Hepatocyte (in vitro differentiated cells): ENCODE measurements around the gene EHBP1.

Experiments used
- CTCF ChIP-seq: fragments of 200-600 bp; sonication (generic); IDR thresholded peaks from 2 replicates; pipeline ENCODE4 v1.5.1; 2016; ENCODE audit warnings: antibody characterized with exemption, mild to moderate bottlenecking; ENCODE audit not compliant: poor library complexity
- EZH2 ChIP-seq: fragments of 200-600 bp; sonication (generic); IDR thresholded peaks from 2 replicates; pipeline ENCODE4 v1.6.1; 2016; ENCODE audit warnings: antibody characterized with exemption, mild to moderate bottlenecking, borderline replicate concordance
- EZH2phosphoT487 ChIP-seq: fragments of 200-600 bp; sonication (generic); IDR thresholded peaks from one replicate; pipeline ENCODE4 v1.6.1; 2018; ENCODE audit warnings: antibody characterized with exemption, mild to moderate bottlenecking, low read depth, moderate library complexity; ENCODE audit not compliant: unreplicated experiment, severe bottlenecking

- TF ChIP-seq EZH2 = no peak
- no peak for TF ChIP-seq CTCF
- TF ChIP-seq EZH2phosphoT487 = no peak
Observed at GRCh38 chr2:62783679-62784078, 78.2 kb downstream of the EHBP1 start.
